Hepatocyte (in vitro differentiated cells): ENCODE results near the gene SPTSSA. TPM values are rescaled to one million over a fixed set of nuclear protein-coding genes. Genes with fewer than 3 reads are reported as not detected.

Experiments
- DNase-seq: peaks from one replicate; pipeline ENCODE4 v3.0.0-alpha.2; 2016; ENCODE audit warnings: low spot score
- H2AFZ ChIP-seq: fragments of 200-600 bp; sonication (generic); 2 replicates; pipeline ENCODE4 v1.6.0; 2016; ENCODE audit warnings: antibody characterized with exemption, mild to moderate bottlenecking
- H3K27ac ChIP-seq: fragments of 200-600 bp; sonication (generic); 2 replicates; pipeline ENCODE4 v1.5.1; 2016; ENCODE audit warnings: mild to moderate bottlenecking
- H3K27me3 ChIP-seq: fragments of 200-600 bp; sonication (generic); 2 replicates; pipeline ENCODE4 v1.6.1; 2016
- H3K36me3 ChIP-seq: fragments of 200-600 bp; sonication (generic); replicated peaks from 2 replicates; pipeline ENCODE4 v1.5.1; 2016; ENCODE audit warnings: low read depth; ENCODE audit not compliant: insufficient read depth
- H3K4me1 ChIP-seq: fragments of 200-600 bp; sonication (generic); 2 replicates; pipeline ENCODE4 v1.5.1; 2016; ENCODE audit warnings: mild to moderate bottlenecking, moderate library complexity; ENCODE audit not compliant: insufficient read depth
- H3K4me2 ChIP-seq: fragments of 200-600 bp; sonication (generic); 2 replicates; pipeline ENCODE4 v1.6.0; 2016
- H3K4me3 ChIP-seq: fragments of 200-600 bp; sonication (generic); 2 replicates; pipeline ENCODE4 v1.5.1; 2016; ENCODE audit warnings: mild to moderate bottlenecking
- H3K79me2 ChIP-seq: fragments of 200-600 bp; sonication (generic); 2 replicates; pipeline ENCODE4 v1.6.0; 2017; ENCODE audit warnings: mild to moderate bottlenecking
- H3K9me2 ChIP-seq: fragments of 200-600 bp; sonication (generic); replicated peaks from 2 replicates; pipeline ENCODE4 v1.6.0; 2017; ENCODE audit warnings: mild to moderate bottlenecking; ENCODE audit not compliant: insufficient read depth
- H3K9me3 ChIP-seq: fragments of 200-600 bp; sonication (generic); 2 replicates; pipeline ENCODE4 v1.5.1; 2016; ENCODE audit warnings: low read depth, mild to moderate bottlenecking
- H4K20me1 ChIP-seq: fragments of 200-600 bp; sonication (generic); 2 replicates; pipeline ENCODE4 v1.6.0; 2016; ENCODE audit warnings: mild to moderate bottlenecking; ENCODE audit not compliant: insufficient read depth, poor library complexity, severe bottlenecking
- CTCF ChIP-seq: fragments of 200-600 bp; sonication (generic); IDR thresholded peaks from 2 replicates; pipeline ENCODE4 v1.5.1; 2016; ENCODE audit warnings: antibody characterized with exemption, mild to moderate bottlenecking; ENCODE audit not compliant: poor library complexity
- EZH2 ChIP-seq: fragments of 200-600 bp; sonication (generic); IDR thresholded peaks from 2 replicates; pipeline ENCODE4 v1.6.1; 2016; ENCODE audit warnings: antibody characterized with exemption, mild to moderate bottlenecking, borderline replicate concordance
- EZH2phosphoT487 ChIP-seq: fragments of 200-600 bp; sonication (generic); IDR thresholded peaks from one replicate; pipeline ENCODE4 v1.6.1; 2018; ENCODE audit warnings: antibody characterized with exemption, mild to moderate bottlenecking, low read depth, moderate library complexity; ENCODE audit not compliant: unreplicated experiment, severe bottlenecking
- WGBS: methylation state at CpG from one replicate; pipeline ENCODE4 v1.1.6; 2016; ENCODE audit warnings: low lambda C conversion rate; ENCODE audit errors: missing lambda C conversion rate; 5-methylcytosine and 5-hydroxymethylcytosine counted together
- polyA plus RNA-seq: library from polyadenylated mRNA; unstranded; fragments of >200 nt; fragmentation: Nextera tagmentation; extraction: Ambion mirVana; gene quantifications from 2 replicates; pipeline ENCODE4 v1.2.1, GENCODE V29; 2016
- total RNA-seq: library from RNA; depleted of rRNA; stranded (reverse); fragments of >200 nt; gene quantifications from 2 replicates; pipeline ENCODE4 v1.2.3, GENCODE V29; 2014

SPTSSA gene
- total and polyA plus RNA-seq, 2 experiments from 2014 or later = 33.4 to 42.8 TPM

- 95% methylated on average over 3 of the region's 3 CpGs for WGBS
- Histone ChIP-seq H3K4me1 (peaks cover 6% of the 10 kb centered on the region), H3K36me3 (no peaks in the 10 kb centered on the region), H3K27me3 (no peaks in the 10 kb centered on the region), H3K9me2 (no peaks in the 10 kb centered on the region), H3K9me3 (no peaks in the 10 kb centered on the region), H3K4me3 (no peak overlapping the region), H4K20me1 (no peaks in the 10 kb centered on the region), H2AFZ (no peak overlapping the region), H3K4me2 (peak overlapping the region; percentile 1), H3K79me2 (peaks cover 70% of the 10 kb centered on the region), H3K27ac (peak overlapping the region; percentile 68)
- no peak for DNase-seq
- TF ChIP-seq EZH2 = no peak
- TF ChIP-seq CTCF = no peak
- no peak for TF ChIP-seq EZH2phosphoT487
Measured at GRCh38 chr14:34437729-34438080, 24.3 kb downstream of the SPTSSA start.

GRCh38 chr14:34436960-34437728 is 24.9 kb downstream of the SPTSSA start:
- Histone ChIP-seq H3K27me3 (no peaks in the 10 kb centered on the region), H3K36me3 (no peaks in the 10 kb centered on the region), H3K9me3 (no peaks in the 10 kb centered on the region), H3K4me1 (peaks cover 6% of the 10 kb centered on the region), H3K4me3 (no peak overlapping the region), H3K4me2 (peak overlapping the region; percentile 61), H3K9me2 (no peaks in the 10 kb centered on the region), H3K27ac (peak overlapping the region; percentile 68), H3K79me2 (peaks cover 65% of the 10 kb centered on the region), H2AFZ (no peak overlapping the region), H4K20me1 (no peaks in the 10 kb centered on the region)
- WGBS = 63% methylated on average over 1 of the region's 1 CpG
- peak; percentile 19 for DNase-seq
- TF ChIP-seq EZH2 = no peak
- no peak for TF ChIP-seq CTCF
- no peak for TF ChIP-seq EZH2phosphoT487

GRCh38 chr14:34436118-34436905 is 25.7 kb downstream of the SPTSSA start:
- H3K27me3 ChIP-seq = no peaks in the 10 kb centered on the region
- H2AFZ ChIP-seq = no peak overlapping the region
- peak; percentile 34 for DNase-seq
- H3K4me1 ChIP-seq = peaks cover 6% of the 10 kb centered on the region
- H3K79me2 ChIP-seq = peaks cover 57% of the 10 kb centered on the region
- H4K20me1 ChIP-seq = no peaks in the 10 kb centered on the region
- no peaks in the 10 kb centered on the region for H3K36me3 ChIP-seq
- no peaks in the 10 kb centered on the region for H3K9me3 ChIP-seq
- no peak for TF ChIP-seq CTCF
- no peak for TF ChIP-seq EZH2phosphoT487
- TF ChIP-seq EZH2 = no peak
- no peak overlapping the region for H3K4me3 ChIP-seq
- peak overlapping the region; percentile 1 for H3K27ac ChIP-seq
- 62% methylated on average over 1 of the region's 1 CpG for WGBS
- no peaks in the 10 kb centered on the region for H3K9me2 ChIP-seq
- H3K4me2 ChIP-seq = peak overlapping the region; percentile 61
